Measurements from ENCODE around the gene ROR2. TPM values are rescaled to one million over a fixed set of nuclear protein-coding genes. Genes with fewer than 3 reads are reported as not detected.

Gene ROR2
- total and polyA plus RNA-seq, 11 donors, result 0.18 to 9.0 (median 0.49) TPM

DNA sequence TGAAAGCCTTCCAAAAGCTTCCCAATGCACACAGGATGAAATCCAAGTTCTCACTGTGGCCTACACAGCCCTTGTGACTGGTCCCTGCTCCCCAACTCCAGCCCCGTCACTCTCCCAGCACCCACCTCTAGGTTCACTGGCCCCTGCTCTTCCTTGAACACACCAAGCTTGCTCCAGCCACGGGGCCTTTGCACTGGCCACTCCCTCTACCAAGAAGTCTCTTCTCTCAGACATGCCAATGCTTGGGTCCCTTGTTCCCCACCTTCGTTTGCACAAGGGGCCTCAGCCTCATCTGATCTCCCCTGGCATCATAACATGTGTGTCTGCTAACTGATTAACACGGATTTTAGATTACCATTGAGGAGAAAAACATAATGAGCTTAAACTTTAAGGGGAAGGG, 56.0 kb downstream of the ROR2 start:
- DNase-seq, result no peak
- WGBS, 4 donors, result 75 to 85% (median 78%) methylated on average over 4 of the region's 4 CpGs
- ATAC-seq, result no peak
- TF ChIP-seq POLR2A (IDR thresholded peaks at IDR 0.05), result no peak
- TF ChIP-seq, protein P1, sequence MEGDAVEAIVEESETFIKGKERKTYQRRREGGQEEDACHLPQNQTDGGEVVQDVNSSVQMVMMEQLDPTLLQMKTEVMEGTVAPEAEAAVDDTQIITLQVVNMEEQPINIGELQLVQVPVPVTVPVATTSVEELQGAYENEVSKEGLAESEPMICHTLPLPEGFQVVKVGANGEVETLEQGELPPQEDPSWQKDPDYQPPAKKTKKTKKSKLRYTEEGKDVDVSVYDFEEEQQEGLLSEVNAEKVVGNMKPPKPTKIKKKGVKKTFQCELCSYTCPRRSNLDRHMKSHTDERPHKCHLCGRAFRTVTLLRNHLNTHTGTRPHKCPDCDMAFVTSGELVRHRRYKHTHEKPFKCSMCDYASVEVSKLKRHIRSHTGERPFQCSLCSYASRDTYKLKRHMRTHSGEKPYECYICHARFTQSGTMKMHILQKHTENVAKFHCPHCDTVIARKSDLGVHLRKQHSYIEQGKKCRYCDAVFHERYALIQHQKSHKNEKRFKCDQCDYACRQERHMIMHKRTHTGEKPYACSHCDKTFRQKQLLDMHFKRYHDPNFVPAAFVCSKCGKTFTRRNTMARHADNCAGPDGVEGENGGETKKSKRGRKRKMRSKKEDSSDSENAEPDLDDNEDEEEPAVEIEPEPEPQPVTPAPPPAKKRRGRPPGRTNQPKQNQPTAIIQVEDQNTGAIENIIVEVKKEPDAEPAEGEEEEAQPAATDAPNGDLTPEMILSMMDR (IDR thresholded peaks at IDR 0.05), result no peak
- Histone ChIP-seq H3K36me3 (no peaks in the 10 kb centered on the region), H3K27ac (peak overlapping the region in 1 of 12 donors; percentile 30), H3K27me3 (peaks cover 0 to 3% (median 0%) of the 10 kb centered on the region in 9 donors), H3K4me1 (peaks cover 0 to 26% (median 6%) of the 10 kb centered on the region in 12 donors), H3K9me3 (no peaks in the 10 kb centered on the region), H3K4me3 (no peak overlapping the region)
- intact Hi-C loops (cut with DNase I), result no loop called here

DNA sequence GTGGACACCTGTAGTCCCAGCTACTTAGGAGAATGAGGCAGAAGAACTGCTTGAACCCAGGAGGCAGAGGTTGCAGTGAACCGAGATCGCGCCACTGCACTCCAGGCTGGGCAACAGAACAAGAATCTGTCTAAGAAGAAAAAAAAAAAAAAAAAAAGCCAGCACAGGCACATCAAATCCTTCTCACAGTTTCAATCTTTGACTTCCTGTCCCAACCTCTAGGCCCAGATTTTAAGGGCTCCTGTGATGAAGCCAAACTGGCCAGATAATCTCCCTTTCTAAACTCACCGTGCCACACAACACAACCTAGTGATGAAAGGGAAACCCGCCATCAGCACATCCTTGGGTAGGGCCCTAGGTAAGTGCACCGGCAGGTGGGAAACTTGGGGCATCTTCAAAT, 58.1 kb downstream of the ROR2 start:
- Histone ChIP-seq H3K36me3 (no peaks in the 10 kb centered on the region), H3K4me1 (peaks cover 0 to 11% (median 3%) of the 10 kb centered on the region in 12 donors), H3K27me3 (peaks cover 0 to 3% (median 0%) of the 10 kb centered on the region in 9 donors), H3K27ac (peak overlapping the region in 1 of 12 donors; percentile 53), H3K9me3 (no peaks in the 10 kb centered on the region), H3K4me3 (no peak overlapping the region)
- ATAC-seq (no peak), DNase-seq (no peak)
- TF ChIP-seq, protein P1 (IDR thresholded peaks at IDR 0.05), result no peak
- no peak for TF ChIP-seq POLR2A (IDR thresholded peaks at IDR 0.05)
- intact Hi-C loops (cut with DNase I), result no loop called here
- 86 to 92% (median 88%) methylated on average over 6 of the region's 6 CpGs for WGBS, 4 donors

DNA sequence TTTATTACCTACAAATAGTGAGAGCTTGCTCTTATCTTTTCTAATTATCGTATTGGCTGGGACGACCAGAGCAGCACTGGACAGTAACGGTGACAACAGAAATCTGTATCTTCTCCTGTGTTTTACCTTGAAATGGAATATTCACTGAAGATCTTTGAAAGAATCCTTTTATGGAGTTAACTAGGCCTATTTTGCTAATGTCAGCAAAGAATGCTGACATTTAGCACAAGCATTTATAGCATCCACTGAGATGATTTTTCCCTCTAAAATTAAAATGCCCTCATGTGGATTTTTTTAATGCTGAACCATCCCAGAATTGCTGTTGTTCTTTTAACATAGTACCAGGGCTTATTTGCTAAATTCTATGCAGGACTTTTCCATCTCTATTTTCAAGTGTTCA, 59.4 kb downstream of the ROR2 start:
- no peaks in the 10 kb centered on the region for H3K9me3 ChIP-seq
- no peaks in the 10 kb centered on the region for H3K4me1 ChIP-seq
- ATAC-seq, result no peak
- intact Hi-C loops (cut with DNase I), result no loop called here
- 73 to 80% (median 77%) methylated on average over 3 of the region's 3 CpGs for WGBS, 4 donors
- no peak for DNase-seq
- no peaks in the 10 kb centered on the region for H3K36me3 ChIP-seq
- TF ChIP-seq, protein P1 (IDR thresholded peaks at IDR 0.05), result no peak
- TF ChIP-seq POLR2A (IDR thresholded peaks at IDR 0.05), result no peak
- H3K27ac ChIP-seq, result peak overlapping the region in 1 of 12 donors; percentile 53
- H3K27me3 ChIP-seq, result peaks cover 0 to 12% (median 0%) of the 10 kb centered on the region in 9 donors
- H3K4me3 ChIP-seq, result no peak overlapping the region

DNA sequence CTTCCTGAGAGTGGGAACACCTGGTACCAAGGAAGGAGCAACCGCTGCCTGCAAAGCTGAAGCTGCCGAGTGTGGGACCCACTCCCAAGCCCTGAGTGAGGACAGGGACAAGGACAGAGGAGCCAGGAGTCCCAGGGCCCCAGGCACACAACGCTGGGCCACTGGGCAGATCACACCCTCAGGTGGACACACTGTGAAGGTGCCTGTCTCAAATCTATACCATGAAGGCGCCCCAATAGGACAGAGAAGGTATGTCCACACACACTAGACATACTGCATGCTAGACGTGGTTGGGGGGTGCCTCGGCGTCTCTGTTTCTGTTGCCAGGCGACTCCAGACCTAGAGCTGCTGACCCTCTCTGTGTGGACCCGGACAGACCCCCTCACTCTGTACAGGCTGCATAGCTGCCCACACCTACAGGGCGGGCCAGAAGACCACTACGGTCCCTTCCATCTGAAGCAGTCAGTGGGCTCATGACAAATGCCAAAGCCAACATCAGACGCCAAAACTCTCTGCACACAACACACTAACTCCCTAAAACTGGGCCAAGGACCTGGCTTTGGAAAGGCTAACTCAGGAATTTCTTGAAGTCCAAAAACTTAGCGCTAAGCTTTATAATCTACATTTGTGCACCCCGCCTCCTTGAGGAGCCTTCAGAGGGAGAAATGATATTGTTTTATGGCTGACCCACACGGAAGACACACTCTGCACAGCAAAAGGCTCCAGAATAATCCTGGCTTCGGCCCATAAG, 60.7 kb downstream of the ROR2 start:
- Histone ChIP-seq H3K36me3 (no peaks in the 10 kb centered on the region), H3K9me3 (no peaks in the 10 kb centered on the region), H3K27me3 (peaks cover 0 to 12% (median 0%) of the 10 kb centered on the region in 9 donors), H3K4me3 (no peak overlapping the region), H3K4me1 (no peaks in the 10 kb centered on the region), H3K27ac (peak overlapping the region in 1 of 12 donors; percentile 53)
- no peak for DNase-seq
- peak in 1 of 4 donors; percentile 31 for ATAC-seq
- no peak for TF ChIP-seq POLR2A (IDR thresholded peaks at IDR 0.05)
- TF ChIP-seq, protein P1 (IDR thresholded peaks at IDR 0.05), result no peak
- intact Hi-C loops (cut with DNase I), result no loop called here
- WGBS, 4 donors, result 78 to 91% (median 87%) methylated on average over 10 to 16 of the region's 16 CpGs

All from heart left ventricle (tissue), 16 donors.